ENCODE measurements around the gene MYBPC1. TPM values are rescaled to one million over a fixed set of nuclear protein-coding genes. Genes with fewer than 3 reads are reported as not detected.
A peak's percentile ranks its signal among the peaks of the same experiment; 100 is the strongest.
"Not testable (repeated sequence)": the region's sequence is repeated elsewhere in the genome, so short reads cannot be mapped to it uniquely, and the experiment has no call there.

MYBPC1 gene
- total and polyA plus RNA-seq, 12 donors = 0.14 to 9.3 (median 0.66) TPM; not detected in 5

DNA sequence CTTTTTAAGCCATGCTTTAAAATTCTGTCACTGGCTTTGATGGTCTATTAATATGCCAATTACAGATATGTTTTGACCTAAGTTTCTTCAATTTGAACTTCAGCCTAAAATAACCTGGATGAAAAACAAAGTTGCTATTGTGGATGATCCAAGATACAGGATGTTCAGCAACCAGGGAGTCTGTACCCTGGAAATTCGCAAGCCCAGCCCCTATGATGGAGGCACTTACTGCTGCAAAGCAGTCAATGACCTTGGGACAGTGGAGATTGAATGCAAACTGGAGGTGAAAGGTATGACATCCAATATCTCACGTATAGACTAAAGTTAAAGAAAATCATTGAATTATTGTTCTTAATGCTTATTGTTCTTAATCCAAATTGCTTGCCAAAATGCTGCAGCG is 85.5 kb downstream of the MYBPC1 start:
- intact Hi-C loops (cut with DNase I) = no loop called here
- no peaks in the 10 kb centered on the region for H3K27me3 ChIP-seq
- TF ChIP-seq, protein P1, sequence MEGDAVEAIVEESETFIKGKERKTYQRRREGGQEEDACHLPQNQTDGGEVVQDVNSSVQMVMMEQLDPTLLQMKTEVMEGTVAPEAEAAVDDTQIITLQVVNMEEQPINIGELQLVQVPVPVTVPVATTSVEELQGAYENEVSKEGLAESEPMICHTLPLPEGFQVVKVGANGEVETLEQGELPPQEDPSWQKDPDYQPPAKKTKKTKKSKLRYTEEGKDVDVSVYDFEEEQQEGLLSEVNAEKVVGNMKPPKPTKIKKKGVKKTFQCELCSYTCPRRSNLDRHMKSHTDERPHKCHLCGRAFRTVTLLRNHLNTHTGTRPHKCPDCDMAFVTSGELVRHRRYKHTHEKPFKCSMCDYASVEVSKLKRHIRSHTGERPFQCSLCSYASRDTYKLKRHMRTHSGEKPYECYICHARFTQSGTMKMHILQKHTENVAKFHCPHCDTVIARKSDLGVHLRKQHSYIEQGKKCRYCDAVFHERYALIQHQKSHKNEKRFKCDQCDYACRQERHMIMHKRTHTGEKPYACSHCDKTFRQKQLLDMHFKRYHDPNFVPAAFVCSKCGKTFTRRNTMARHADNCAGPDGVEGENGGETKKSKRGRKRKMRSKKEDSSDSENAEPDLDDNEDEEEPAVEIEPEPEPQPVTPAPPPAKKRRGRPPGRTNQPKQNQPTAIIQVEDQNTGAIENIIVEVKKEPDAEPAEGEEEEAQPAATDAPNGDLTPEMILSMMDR (IDR thresholded peaks at IDR 0.05) = no peak
- no peak for TF ChIP-seq POLR2A (IDR thresholded peaks at IDR 0.05)
- H3K36me3 ChIP-seq (replicated peaks in 1 of 2) = no peaks in the 10 kb centered on the region
- peaks cover 0 to 15% of the 10 kb centered on the region in 2 donors for H3K4me1 ChIP-seq (replicated peaks in 1 of 2)
- WGBS, 4 donors = 64 to 77% (median 68%) methylated on average over 3 of the region's 3 CpGs
- no peaks in the 10 kb centered on the region for H3K9me3 ChIP-seq (replicated peaks in 1 of 3)
- H3K4me3 ChIP-seq = no peak overlapping the region
- no peak for DNase-seq
- H3K27ac ChIP-seq = peak overlapping the region in 1 of 5 donors; percentile 22

DNA sequence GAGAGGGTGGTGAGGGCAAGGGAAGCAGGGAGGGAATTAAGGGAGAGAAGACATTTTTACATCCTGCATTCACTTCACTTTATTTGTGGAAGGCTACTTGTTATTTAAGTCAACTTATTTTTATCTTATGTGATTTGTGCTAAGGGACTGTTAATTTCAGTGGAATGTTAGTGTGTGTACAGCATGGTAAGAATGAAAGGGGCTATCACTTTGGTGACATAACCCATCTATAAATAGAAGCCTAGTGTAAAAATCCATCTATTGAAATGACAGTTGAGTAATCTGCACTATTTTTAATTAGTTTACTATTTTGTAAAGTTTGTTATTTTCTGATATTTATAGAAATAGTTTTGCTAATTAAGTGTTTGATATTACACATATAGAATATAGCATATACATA is 85.9 kb downstream of the MYBPC1 start:
- Histone ChIP-seq H3K27me3 (no peaks in the 10 kb centered on the region), H3K4me3 (no peak overlapping the region), H3K9me3 (replicated peaks in 1 of 3) (no peaks in the 10 kb centered on the region), H3K27ac (no peak overlapping the region), H3K36me3 (replicated peaks in 1 of 2) (no peaks in the 10 kb centered on the region), H3K4me1 (replicated peaks in 1 of 2) (peaks cover 0 to 15% of the 10 kb centered on the region in 2 donors)
- no peak for DNase-seq
- intact Hi-C loops (cut with DNase I) = no loop called here
- TF ChIP-seq, protein P1 (IDR thresholded peaks at IDR 0.05) = no peak
- no peak for TF ChIP-seq POLR2A (IDR thresholded peaks at IDR 0.05)

DNA sequence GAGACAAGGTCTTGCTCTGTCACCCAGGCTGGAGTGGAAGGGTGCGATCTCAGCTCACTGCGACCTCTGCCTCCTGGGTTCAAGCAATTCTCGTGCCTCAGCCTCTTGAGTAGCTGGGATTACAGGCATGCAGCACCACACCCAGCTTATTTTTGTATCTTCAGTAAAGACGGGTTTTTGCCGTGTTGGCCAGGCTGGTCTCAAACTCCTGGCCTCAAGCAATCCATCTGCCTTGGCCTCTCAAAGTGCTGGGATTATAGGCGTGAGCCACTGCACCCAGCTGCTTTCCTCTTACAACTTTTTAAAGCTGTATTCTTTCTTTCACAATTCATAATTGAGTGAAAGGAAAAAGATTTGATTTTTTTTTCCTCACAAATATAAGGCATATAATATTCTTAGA is 86.9 kb downstream of the MYBPC1 start:
- H3K4me3 ChIP-seq; H3K9me3 ChIP-seq (replicated peaks in 1 of 3); DNase-seq; H3K27ac ChIP-seq; H3K36me3 ChIP-seq (replicated peaks in 1 of 2); intact Hi-C loops (cut with DNase I); H3K27me3 ChIP-seq: not testable (repeated sequence)
- peaks cover 0 to 15% of the 10 kb centered on the region in 2 donors for H3K4me1 ChIP-seq (replicated peaks in 1 of 2)
- 81 to 86% (median 85%) methylated on average over 6 of the region's 6 CpGs for WGBS, 4 donors

DNA sequence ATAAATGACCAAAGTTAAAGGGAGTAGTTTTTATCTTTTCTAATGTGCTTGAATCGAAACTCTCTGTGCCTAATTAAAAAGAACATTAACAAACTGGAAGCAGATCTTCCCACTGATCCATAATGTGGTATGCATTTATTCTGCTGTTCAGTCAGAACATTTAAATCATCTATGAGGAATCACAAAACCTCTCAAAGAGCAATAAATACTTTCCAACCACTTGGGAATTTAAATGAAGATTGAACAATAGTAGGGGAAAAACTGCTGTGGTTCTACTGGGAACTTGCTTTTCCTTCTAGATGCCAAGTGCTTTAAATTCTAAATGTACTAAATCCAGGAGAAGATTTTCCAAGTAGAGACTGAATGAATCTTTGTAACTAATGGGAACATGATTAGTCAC is 90.3 kb downstream of the MYBPC1 start:
- no peak for TF ChIP-seq POLR2A (IDR thresholded peaks at IDR 0.05)
- TF ChIP-seq, protein P1 (IDR thresholded peaks at IDR 0.05) = no peak
- H3K27ac ChIP-seq = no peak overlapping the region
- WGBS, 4 donors = 80 to 87% (median 85%) methylated on average over 1 of the region's 1 CpG

DNA sequence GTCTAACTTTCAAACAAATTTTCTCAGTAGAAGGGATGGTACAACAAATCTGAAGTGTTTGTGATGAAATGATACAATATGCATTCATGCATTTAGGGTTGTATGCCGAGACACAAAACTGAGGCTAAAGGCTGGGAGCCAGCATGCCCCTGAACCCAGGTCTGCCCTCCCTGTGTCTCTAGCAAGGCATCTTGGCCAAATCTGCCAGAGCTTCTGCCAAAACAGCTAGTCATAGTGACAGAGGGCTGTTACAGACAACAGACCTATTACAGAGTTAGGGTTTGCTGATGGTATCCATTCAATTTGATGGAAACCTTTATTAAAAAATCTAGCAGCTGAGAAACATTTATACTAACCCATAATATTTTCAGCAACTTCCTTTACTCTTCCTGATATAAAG is 91.4 kb downstream of the MYBPC1 start:
- Histone ChIP-seq H3K4me1 (replicated peaks in 1 of 2) (no peaks in the 10 kb centered on the region), H3K27ac (no peak overlapping the region), H3K9me3 (replicated peaks in 1 of 3) (no peaks in the 10 kb centered on the region), H3K36me3 (replicated peaks in 1 of 2) (no peaks in the 10 kb centered on the region), H3K27me3 (no peaks in the 10 kb centered on the region), H3K4me3 (no peak overlapping the region)
- DNase-seq = peak in 2 of 7 donors; percentile 12 to 31
- intact Hi-C loops (cut with DNase I) = no loop called here
- no peak for TF ChIP-seq POLR2A (IDR thresholded peaks at IDR 0.05)
- TF ChIP-seq, protein P1 (IDR thresholded peaks at IDR 0.05) = no peak
- WGBS, 4 donors = 54 to 79% (median 66%) methylated on average over 1 of the region's 1 CpG

More for the DNA sequence above, 90.3 kb downstream of the MYBPC1 start:
- Histone ChIP-seq H3K27me3 (no peaks in the 10 kb centered on the region), H3K9me3 (replicated peaks in 1 of 3) (no peaks in the 10 kb centered on the region), H3K4me1 (replicated peaks in 1 of 2) (peaks cover 0 to 8% of the 10 kb centered on the region in 2 donors), H3K4me3 (no peak overlapping the region), H3K36me3 (replicated peaks in 1 of 2) (no peaks in the 10 kb centered on the region)
- intact Hi-C loops (cut with DNase I) = no loop called here
- no peak for DNase-seq

Measured in adrenal gland (tissue), 12 donors.